Keratinocyte (primary cell): ENCODE results near the gene TMEM40.

ENCODE experiments used
- CTCF ChIP-seq, 3 experiments: IDR thresholded peaks in 1 of 3; conservative IDR thresholded peaks in 1 of 3; optimal IDR thresholded peaks in 1 of 3; 2 replicates in 2 of 3; 3 replicates in 1 of 3; pipeline versions ENCODE3 to v1.5.1; 2011; ENCODE audit warnings: low read length in 3 of 3, mild to moderate bottlenecking in 3 of 3, moderate library complexity in 2 of 3, control low read depth in 1 of 3, inconsistent platforms in 1 of 3; ENCODE audit not compliant: insufficient read depth in 2 of 3; ENCODE audit errors: extremely low read depth in 1 of 3
- EZH2 ChIP-seq: IDR thresholded peaks from one replicate; pipeline ENCODE4 v1.6.1; 2012; ENCODE audit warnings: inconsistent platforms, mild to moderate bottlenecking, low read length, moderate library complexity

DNA sequence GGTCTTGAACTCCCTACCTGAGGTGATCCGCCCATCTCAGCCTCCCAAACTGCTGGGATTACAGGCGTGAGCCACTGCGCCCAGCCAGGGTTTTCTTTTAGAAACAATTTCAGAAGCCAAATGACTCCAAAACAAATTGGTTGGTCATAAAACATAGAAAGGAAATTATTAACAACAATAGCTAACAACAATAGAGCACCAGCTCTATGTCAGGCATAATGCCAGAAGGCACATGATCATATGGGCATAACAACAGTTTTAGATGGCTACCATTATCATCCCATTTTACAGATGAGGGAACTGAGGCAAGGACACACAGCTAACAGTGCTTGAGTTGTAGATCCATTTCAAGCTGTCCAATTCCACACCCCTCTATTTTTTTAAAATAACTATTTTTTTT lies 73.0 kb downstream of the TMEM40 start:
- no peak for TF ChIP-seq CTCF (optimal IDR thresholded peaks at IDR 0.05 in 1 of 3, IDR thresholded peaks at IDR 0.05 in 1 of 3, conservative IDR thresholded peaks at IDR 0.05 in 1 of 3; ENCODE audit: extremely low read depth in 1 of 3, insufficient read depth in 2 of 3, low read length in 3 of 3)
- no peak for TF ChIP-seq EZH2
